Neuronal stem cell (in vitro differentiated cells): ENCODE measurements around the gene DIO3.

Experiments
- DNase-seq: peaks from one replicate; pipeline ENCODE4 v3.0.0-alpha.2; 2013; ENCODE audit warnings: low spot score
- H2AFZ ChIP-seq: one replicate; pipeline ENCODE4 v1.6.1; 2013; ENCODE audit warnings: mild to moderate bottlenecking, low read length, inconsistent platforms
- H2AK5ac ChIP-seq: 2 replicates; pipeline ENCODE4 v1.6.1; 2013; ENCODE audit warnings: low read depth, mild to moderate bottlenecking, inconsistent platforms, low read length, moderate library complexity, mixed read lengths
- H2BK120ac ChIP-seq: 2 replicates; pipeline ENCODE4 v1.6.1; 2013; ENCODE audit warnings: low read depth, mild to moderate bottlenecking, inconsistent platforms, low read length, moderate library complexity, mixed read lengths
- H2BK12ac ChIP-seq: one replicate; pipeline ENCODE4 v1.6.1; 2013; ENCODE audit warnings: low read length, inconsistent platforms
- H2BK15ac ChIP-seq: 2 replicates; pipeline ENCODE4 v1.6.1; 2013; ENCODE audit warnings: mild to moderate bottlenecking, low read length, inconsistent platforms, mixed read lengths
- H2BK5ac ChIP-seq: one replicate; pipeline ENCODE4 v1.6.1; 2013; ENCODE audit warnings: inconsistent platforms, mild to moderate bottlenecking, low read length, moderate library complexity
- H3K14ac ChIP-seq: one replicate; pipeline ENCODE4 v1.6.1; 2013; ENCODE audit warnings: low read length, inconsistent platforms
- H3K18ac ChIP-seq: 2 replicates; pipeline ENCODE4 v1.6.1; 2013; ENCODE audit warnings: low read length, inconsistent platforms
- H3K23ac ChIP-seq: 2 replicates; pipeline ENCODE4 v1.6.1; 2013; ENCODE audit warnings: low read depth, mild to moderate bottlenecking, mixed read lengths, low read length, inconsistent platforms; ENCODE audit not compliant: poor library complexity
- H3K27ac ChIP-seq: replicated peaks from 3 replicates; pipeline ENCODE4 v1.5.1; 2013; ENCODE audit warnings: low read length, inconsistent platforms
- H3K27me3 ChIP-seq, 3 experiments: 2 replicates each; pipeline ENCODE4 v1.6.1; 2013; ENCODE audit warnings: low read length in 3 of 3, mild to moderate bottlenecking in 2 of 3, inconsistent platforms in 1 of 3, low read depth in 1 of 3, mixed read lengths in 1 of 3, moderate library complexity in 1 of 3; ENCODE audit not compliant: control insufficient read depth in 3 of 3, insufficient read depth in 3 of 3
- H3K36me3 ChIP-seq, 2 donors: replicated peaks in 1 of 2; 2 replicates each; pipeline ENCODE4 v1.6.1; 2013; ENCODE audit warnings: low read length in 2 of 2; ENCODE audit not compliant: control insufficient read depth in 2 of 2, insufficient read depth in 2 of 2
- H3K4ac ChIP-seq: 2 replicates; pipeline ENCODE4 v1.6.1; 2013; ENCODE audit warnings: inconsistent platforms, mild to moderate bottlenecking, low read length, moderate library complexity
- H3K4me1 ChIP-seq, 2 donors: 1 replicate in 1 of 2; 2 replicates in 1 of 2; pipeline ENCODE4 v1.6.1; 2013; ENCODE audit warnings: low read length in 2 of 2, low read depth in 1 of 2; ENCODE audit not compliant: control insufficient read depth in 2 of 2, insufficient read depth in 1 of 2
- H3K4me2 ChIP-seq: one replicate; pipeline ENCODE4 v1.6.1; 2013; ENCODE audit warnings: mild to moderate bottlenecking, low read length, inconsistent platforms; ENCODE audit not compliant: insufficient read depth, poor library complexity, severe bottlenecking
- H3K4me3 ChIP-seq, 2 donors: 2 replicates each; pipeline ENCODE4 v1.5.1; 2013; ENCODE audit warnings: low read length in 2 of 2, mild to moderate bottlenecking in 2 of 2, inconsistent platforms in 1 of 2, moderate library complexity in 1 of 2
- H3K79me1 ChIP-seq: one replicate; pipeline ENCODE4 v1.6.1; 2013; ENCODE audit warnings: low read depth, mild to moderate bottlenecking, inconsistent platforms, low read length, moderate library complexity
- H3K9ac ChIP-seq: one replicate; pipeline ENCODE4 v1.6.1; 2013; ENCODE audit warnings: mild to moderate bottlenecking, low read depth, low read length, inconsistent platforms; ENCODE audit not compliant: poor library complexity
- H3K9me3 ChIP-seq, 2 donors: replicated peaks in 1 of 2; 2 replicates each; pipeline versions ENCODE3 to v1.6.1; 2013; ENCODE audit warnings: low read length in 2 of 2, mild to moderate bottlenecking in 2 of 2, inconsistent platforms in 1 of 2, low read depth in 1 of 2, mixed read lengths in 1 of 2, moderate library complexity in 1 of 2; ENCODE audit not compliant: control insufficient read depth in 2 of 2, insufficient read depth in 1 of 2
- H4K8ac ChIP-seq: one replicate; pipeline ENCODE4 v1.6.1; 2013; ENCODE audit warnings: low read depth, mild to moderate bottlenecking, inconsistent platforms, low read length, moderate library complexity
- H4K91ac ChIP-seq: one replicate; pipeline ENCODE4 v1.6.1; 2013; ENCODE audit warnings: low read length, low read depth, mild to moderate bottlenecking, inconsistent platforms; ENCODE audit not compliant: poor library complexity
- WGBS, 2 donors: extraction: QIAGEN DNeasy Blood & Tissue Kit; methylation state at CpG; one replicate each; pipeline ENCODE4 v1.1.7; 2013; ENCODE audit warnings: missing lambda C conversion rate in 2 of 2, mixed read lengths in 1 of 2; ENCODE audit not compliant: insufficient read length in 2 of 2, insufficient replicate concordance in 1 of 2; ENCODE audit errors: extremely low coverage in 2 of 2; 5-methylcytosine and 5-hydroxymethylcytosine counted together

The DIO3 gene

GRCh38 chr14:101595887-101596721, 34.8 kb downstream of the DIO3 start:
- H3K27me3 ChIP-seq, result peaks cover 0 to 8% (median 0%) of the 10 kb centered on the region in 3 experiments
- H2BK120ac ChIP-seq, result no peak overlapping the region
- no peak overlapping the region for H2BK5ac ChIP-seq
- H3K4me3 ChIP-seq, result no peak overlapping the region
- H3K9ac ChIP-seq, result peak overlapping the region; percentile 47
- H3K4me1 ChIP-seq, result no peaks in the 10 kb centered on the region
- H4K8ac ChIP-seq, result no peak overlapping the region
- no peaks in the 10 kb centered on the region for H3K36me3 ChIP-seq
- H2BK12ac ChIP-seq, result no peak overlapping the region
- no peak overlapping the region for H3K4ac ChIP-seq
- H3K79me1 ChIP-seq, result no peaks in the 10 kb centered on the region
- no peak overlapping the region for H4K91ac ChIP-seq
- no peak overlapping the region for H3K4me2 ChIP-seq
- no peak overlapping the region for H3K18ac ChIP-seq
- no peak for DNase-seq
- no peak overlapping the region for H3K23ac ChIP-seq
- peak overlapping the region; percentile 85 for H2AFZ ChIP-seq
- no CpG with 5 or more reads among the region's 8 CpGs for WGBS, 2 donors
- H3K9me3 ChIP-seq, result peaks cover 2 to 10% of the 10 kb centered on the region in 2 donors
- H3K27ac ChIP-seq, result no peak overlapping the region
- no peak overlapping the region for H3K14ac ChIP-seq
- H2AK5ac ChIP-seq, result no peak overlapping the region
- no peak overlapping the region for H2BK15ac ChIP-seq

GRCh38 chr14:101596742-101597141, 35.4 kb downstream of the DIO3 start:
- Histone ChIP-seq H2BK15ac (no peak overlapping the region), H2BK120ac (no peak overlapping the region), H3K36me3 (no peaks in the 10 kb centered on the region), H2BK5ac (no peak overlapping the region), H2AFZ (peak overlapping the region; percentile 85), H3K23ac (no peak overlapping the region), H3K4ac (no peak overlapping the region), H3K4me2 (no peak overlapping the region), H3K14ac (no peak overlapping the region), H2AK5ac (no peak overlapping the region), H3K4me3 (no peak overlapping the region), H3K4me1 (no peaks in the 10 kb centered on the region), H2BK12ac (no peak overlapping the region), H3K9me3 (peaks cover 2 to 10% of the 10 kb centered on the region in 2 donors), H3K27me3 (peaks cover 0 to 8% (median 0%) of the 10 kb centered on the region in 3 experiments), H4K8ac (no peak overlapping the region), H4K91ac (no peak overlapping the region), H3K79me1 (no peaks in the 10 kb centered on the region), H3K9ac (no peak overlapping the region), H3K27ac (no peak overlapping the region), H3K18ac (no peak overlapping the region)
- WGBS, 2 donors, result no CpG with 5 or more reads among the region's 7 CpGs
- no peak for DNase-seq

GRCh38 chr14:101598159-101598558, 36.9 kb downstream of the DIO3 start:
- no CpG with 5 or more reads among the region's 6 CpGs for WGBS, 2 donors
- Histone ChIP-seq H2BK15ac (no peak overlapping the region), H3K4ac (no peak overlapping the region), H3K27ac (no peak overlapping the region), H3K79me1 (no peaks in the 10 kb centered on the region), H3K27me3 (peaks cover 0 to 8% (median 0%) of the 10 kb centered on the region in 3 experiments), H4K91ac (no peak overlapping the region), H3K9ac (no peak overlapping the region), H4K8ac (no peak overlapping the region), H3K4me1 (no peaks in the 10 kb centered on the region), H3K36me3 (no peaks in the 10 kb centered on the region), H3K18ac (no peak overlapping the region), H2BK120ac (no peak overlapping the region), H2AFZ (no peak overlapping the region), H3K4me2 (no peak overlapping the region), H3K14ac (no peak overlapping the region), H2BK12ac (no peak overlapping the region), H3K9me3 (peaks cover 2 to 10% of the 10 kb centered on the region in 2 donors), H2AK5ac (no peak overlapping the region), H3K23ac (no peak overlapping the region), H2BK5ac (peak overlapping the region; percentile 11), H3K4me3 (no peak overlapping the region)
- DNase-seq, result no peak

- H2AFZ ChIP-seq, result no peak overlapping the region
- no CpG with 5 or more reads among the region's 9 CpGs for WGBS, 2 donors
- no peak overlapping the region for H4K91ac ChIP-seq
- no peak overlapping the region for H3K18ac ChIP-seq
- no peaks in the 10 kb centered on the region for H3K36me3 ChIP-seq
- H2BK12ac ChIP-seq, result peak overlapping the region; percentile 8
- peaks cover 0 to 8% (median 0%) of the 10 kb centered on the region in 3 experiments for H3K27me3 ChIP-seq
- H3K14ac ChIP-seq, result no peak overlapping the region
- H3K4me3 ChIP-seq, result no peak overlapping the region
- no peak overlapping the region for H2AK5ac ChIP-seq
- H3K23ac ChIP-seq, result no peak overlapping the region
- peaks cover 2 to 10% of the 10 kb centered on the region in 2 donors for H3K9me3 ChIP-seq
- H3K27ac ChIP-seq, result no peak overlapping the region
- no peak overlapping the region for H2BK15ac ChIP-seq
- no peak overlapping the region for H4K8ac ChIP-seq
- no peak overlapping the region for H3K4ac ChIP-seq
- H3K79me1 ChIP-seq, result no peaks in the 10 kb centered on the region
- H3K4me1 ChIP-seq, result no peaks in the 10 kb centered on the region
- H3K4me2 ChIP-seq, result no peak overlapping the region
- DNase-seq, result no peak
- no peak overlapping the region for H3K9ac ChIP-seq
- no peak overlapping the region for H2BK120ac ChIP-seq
- H2BK5ac ChIP-seq, result peak overlapping the region; percentile 11
Measured at GRCh38 chr14:101598571-101599233, 37.4 kb downstream of the DIO3 start.
